Mesendoderm (in vitro differentiated cells): ENCODE data around the gene RASSF7.

Experiments used
- DNase-seq: peaks from one replicate; pipeline ENCODE4 v3.0.0; 2013
- H2AK5ac ChIP-seq: 2 replicates; pipeline ENCODE4 v1.6.1; 2013; ENCODE audit warnings: low read length, inconsistent platforms
- H2BK120ac ChIP-seq: 2 replicates; pipeline ENCODE4 v1.6.1; 2013; ENCODE audit warnings: low read depth, mild to moderate bottlenecking, low read length, moderate library complexity, mixed read lengths
- H2BK15ac ChIP-seq: replicated peaks from 2 replicates; pipeline ENCODE4 v1.6.1; 2013; ENCODE audit warnings: low read depth, mild to moderate bottlenecking, moderate library complexity
- H2BK5ac ChIP-seq: 2 replicates; pipeline ENCODE4 v1.6.1; 2013; ENCODE audit warnings: low read length, inconsistent platforms
- H3K18ac ChIP-seq: 2 replicates; pipeline ENCODE4 v1.6.1; 2013; ENCODE audit warnings: mild to moderate bottlenecking, low read length, mixed read lengths
- H3K23ac ChIP-seq: one replicate; pipeline ENCODE4 v1.6.1; 2013; ENCODE audit warnings: low read length
- H3K27ac ChIP-seq: 2 replicates; pipeline ENCODE4 v1.5.1; 2013; ENCODE audit warnings: low read depth, mild to moderate bottlenecking, inconsistent platforms, low read length, moderate library complexity
- H3K27me3 ChIP-seq: 2 replicates; pipeline ENCODE4 v1.6.1; 2013; ENCODE audit warnings: low read length, control low read depth, mild to moderate bottlenecking, inconsistent platforms; ENCODE audit not compliant: insufficient read depth, poor library complexity
- H3K36me3 ChIP-seq: 2 replicates; pipeline ENCODE4 v1.6.1; 2013; ENCODE audit warnings: low read length, inconsistent platforms; ENCODE audit not compliant: control insufficient read depth, insufficient read depth
- H3K4ac ChIP-seq: one replicate; pipeline ENCODE4 v1.6.1; 2013; ENCODE audit warnings: low read depth, mild to moderate bottlenecking, low read length, moderate library complexity
- H3K4me1 ChIP-seq: 2 replicates; pipeline ENCODE4 v1.6.1; 2013; ENCODE audit warnings: low read depth, low read length, inconsistent platforms; ENCODE audit not compliant: control insufficient read depth
- H3K4me2 ChIP-seq: 2 replicates; pipeline ENCODE4 v1.6.1; 2013; ENCODE audit warnings: low read length
- H3K4me3 ChIP-seq: 2 replicates; pipeline ENCODE4 v1.5.1; 2013; ENCODE audit warnings: mild to moderate bottlenecking, low read length
- H3K56ac ChIP-seq: one replicate; pipeline ENCODE4 v1.6.1; 2013; ENCODE audit warnings: low read length
- H3K79me1 ChIP-seq: 2 replicates; pipeline ENCODE4 v1.6.1; 2013; ENCODE audit warnings: low read length, inconsistent platforms
- H3K79me2 ChIP-seq: 2 replicates; pipeline ENCODE4 v1.6.1; 2013; ENCODE audit warnings: mild to moderate bottlenecking, low read length; ENCODE audit not compliant: control insufficient read depth, insufficient read depth
- H3K9ac ChIP-seq: 2 replicates; pipeline ENCODE4 v1.6.1; 2013; ENCODE audit warnings: low read length, inconsistent platforms
- H4K5ac ChIP-seq: one replicate; pipeline ENCODE4 v1.6.1; 2013; ENCODE audit warnings: low read length
- H4K8ac ChIP-seq: one replicate; pipeline ENCODE4 v1.6.1; 2013; ENCODE audit warnings: low read depth, mild to moderate bottlenecking, control low read depth, low read length, moderate library complexity
- WGBS: extraction: QIAGEN DNeasy Blood & Tissue Kit; methylation state at CpG from one replicate; pipeline ENCODE4 v1.1.7; 2013; ENCODE audit warnings: low lambda C conversion rate, missing lambda C conversion rate; ENCODE audit not compliant: insufficient coverage; ENCODE audit errors: extremely low coverage; 5-methylcytosine and 5-hydroxymethylcytosine counted together

RASSF7 gene

DNA sequence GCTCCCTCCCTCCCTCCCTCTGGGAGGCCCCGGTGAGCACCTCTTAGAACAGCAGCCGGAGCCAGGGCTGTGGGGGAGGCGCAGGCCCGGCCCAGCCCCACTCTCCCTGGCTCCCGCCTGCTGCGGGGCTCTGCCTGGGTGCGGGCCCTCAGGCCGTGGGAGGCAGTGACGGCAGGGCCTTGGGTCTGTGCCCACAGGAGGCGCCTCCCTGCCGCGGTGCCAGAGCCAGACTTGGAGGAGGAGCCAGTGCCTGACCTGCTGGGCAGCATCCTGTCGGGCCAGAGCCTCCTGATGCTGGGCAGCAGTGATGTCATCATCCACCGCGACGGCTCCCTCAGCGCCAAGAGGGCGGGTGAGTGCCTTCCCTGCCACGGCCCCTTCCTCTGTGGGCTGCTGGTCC, 45.5 kb downstream of the RASSF7 start:
- H3K4me3 ChIP-seq, result no peak overlapping the region
- H3K79me2 ChIP-seq, result no peaks in the 10 kb centered on the region
- H3K36me3 ChIP-seq, result peaks cover 26% of the 10 kb centered on the region
- no peaks in the 10 kb centered on the region for H3K79me1 ChIP-seq
- H3K18ac ChIP-seq, result no peak overlapping the region
- no peak overlapping the region for H2BK15ac ChIP-seq
- H3K9ac ChIP-seq, result no peak overlapping the region
- H4K5ac ChIP-seq, result no peak overlapping the region
- H2BK5ac ChIP-seq, result no peak overlapping the region
- H3K27ac ChIP-seq, result no peak overlapping the region
- H3K4me1 ChIP-seq, result no peaks in the 10 kb centered on the region
- H2BK120ac ChIP-seq, result no peak overlapping the region
- no peak overlapping the region for H3K4me2 ChIP-seq
- H3K56ac ChIP-seq, result no peak overlapping the region
- DNase-seq, result no peak
- H4K8ac ChIP-seq, result no peak overlapping the region
- no peak overlapping the region for H3K4ac ChIP-seq
- H2AK5ac ChIP-seq, result no peak overlapping the region
- no peaks in the 10 kb centered on the region for H3K27me3 ChIP-seq
- H3K23ac ChIP-seq, result no peak overlapping the region
- no CpG with 5 or more reads among the region's 19 CpGs for WGBS

DNA sequence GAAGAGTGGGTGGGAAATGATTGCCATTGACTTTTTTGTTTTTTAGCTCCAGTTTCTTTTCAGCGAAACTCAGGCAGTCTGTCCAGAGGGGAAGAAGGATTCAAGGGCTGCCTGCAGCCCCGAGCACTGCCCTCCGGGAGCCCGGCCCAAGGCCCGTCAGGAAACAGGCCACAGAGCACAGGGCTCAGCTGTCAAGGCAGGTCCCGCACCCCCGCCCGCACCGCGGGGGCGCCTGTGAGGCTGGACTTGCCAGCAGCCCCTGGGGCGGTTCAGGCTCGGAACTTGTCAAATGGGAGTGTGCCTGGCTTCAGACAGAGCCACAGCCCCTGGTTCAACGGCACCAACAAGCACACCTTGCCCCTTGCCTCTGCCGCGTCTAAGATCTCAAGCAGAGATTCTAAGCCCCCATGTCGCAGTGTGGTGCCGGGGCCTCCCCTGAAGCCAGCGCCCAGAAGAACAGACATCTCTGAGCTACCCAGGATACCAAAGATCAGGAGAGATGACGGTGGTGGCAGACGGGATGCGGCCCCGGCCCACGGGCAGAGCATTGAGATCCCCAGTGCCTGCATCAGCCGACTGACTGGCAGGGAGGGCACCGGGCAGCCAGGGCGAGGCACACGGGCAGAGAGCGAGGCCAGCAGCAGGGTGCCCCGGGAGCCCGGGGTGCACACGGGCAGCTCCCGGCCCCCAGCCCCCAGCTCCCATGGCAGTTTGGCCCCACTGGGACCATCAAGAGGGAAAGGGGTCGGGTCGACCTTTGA, 46.4 kb downstream of the RASSF7 start:
- H3K27ac ChIP-seq, result no peak overlapping the region
- no peak overlapping the region for H2BK120ac ChIP-seq
- H3K9ac ChIP-seq, result no peak overlapping the region
- no peak overlapping the region for H4K5ac ChIP-seq
- H3K4me1 ChIP-seq, result no peaks in the 10 kb centered on the region
- no peak overlapping the region for H2AK5ac ChIP-seq
- no peaks in the 10 kb centered on the region for H3K79me1 ChIP-seq
- no peak overlapping the region for H3K4ac ChIP-seq
- no peak overlapping the region for H3K4me3 ChIP-seq
- no peak for DNase-seq
- H3K36me3 ChIP-seq, result peaks cover 23% of the 10 kb centered on the region
- H3K23ac ChIP-seq, result no peak overlapping the region
- no peak overlapping the region for H4K8ac ChIP-seq
- WGBS, result no CpG with 5 or more reads among the region's 35 CpGs
- no peak overlapping the region for H3K18ac ChIP-seq
- H3K4me2 ChIP-seq, result no peak overlapping the region
- H2BK15ac ChIP-seq, result no peak overlapping the region
- H3K27me3 ChIP-seq, result no peaks in the 10 kb centered on the region
- H3K56ac ChIP-seq, result no peak overlapping the region
- no peak overlapping the region for H2BK5ac ChIP-seq
- H3K79me2 ChIP-seq, result no peaks in the 10 kb centered on the region

DNA sequence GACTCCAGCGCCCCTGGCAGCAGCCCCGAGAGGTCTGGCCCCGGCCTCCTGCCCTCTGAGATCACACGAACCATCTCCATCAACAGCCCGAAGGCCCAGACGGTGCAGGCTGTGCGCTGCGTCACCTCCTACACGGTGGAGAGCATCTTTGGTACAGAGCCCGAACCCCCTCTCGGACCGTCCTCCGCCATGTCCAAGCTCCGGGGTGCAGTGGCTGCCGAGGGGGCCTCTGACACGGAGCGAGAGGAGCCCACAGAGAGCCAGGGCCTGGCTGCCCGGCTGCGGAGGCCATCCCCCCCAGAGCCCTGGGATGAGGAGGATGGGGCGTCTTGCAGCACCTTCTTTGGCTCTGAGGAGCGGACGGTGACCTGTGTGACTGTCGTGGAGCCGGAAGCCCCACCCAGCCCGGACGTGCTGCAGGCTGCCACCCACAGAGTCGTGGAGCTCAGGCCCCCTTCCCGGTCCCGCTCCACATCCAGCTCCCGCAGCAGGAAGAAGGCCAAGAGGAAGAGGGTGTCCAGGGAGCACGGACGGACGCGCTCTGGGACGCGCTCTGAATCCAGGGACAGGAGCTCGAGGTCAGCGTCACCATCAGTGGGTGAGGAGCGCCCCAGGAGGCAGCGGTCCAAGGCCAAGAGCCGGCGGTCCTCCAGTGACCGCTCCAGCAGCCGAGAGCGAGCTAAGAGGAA, 47.3 kb downstream of the RASSF7 start:
- Histone ChIP-seq H3K4me1 (no peaks in the 10 kb centered on the region), H2BK5ac (no peak overlapping the region), H3K79me2 (no peaks in the 10 kb centered on the region), H3K18ac (no peak overlapping the region), H3K4me2 (no peak overlapping the region), H3K36me3 (peaks cover 22% of the 10 kb centered on the region), H2AK5ac (no peak overlapping the region), H2BK120ac (no peak overlapping the region), H2BK15ac (no peak overlapping the region), H3K4me3 (no peak overlapping the region), H3K27me3 (no peaks in the 10 kb centered on the region), H3K4ac (no peak overlapping the region), H4K5ac (no peak overlapping the region), H3K27ac (no peak overlapping the region), H4K8ac (no peak overlapping the region), H3K79me1 (no peaks in the 10 kb centered on the region), H3K23ac (no peak overlapping the region), H3K56ac (no peak overlapping the region), H3K9ac (no peak overlapping the region)
- no CpG with 5 or more reads among the region's 45 CpGs for WGBS
- DNase-seq, result no peak

DNA sequence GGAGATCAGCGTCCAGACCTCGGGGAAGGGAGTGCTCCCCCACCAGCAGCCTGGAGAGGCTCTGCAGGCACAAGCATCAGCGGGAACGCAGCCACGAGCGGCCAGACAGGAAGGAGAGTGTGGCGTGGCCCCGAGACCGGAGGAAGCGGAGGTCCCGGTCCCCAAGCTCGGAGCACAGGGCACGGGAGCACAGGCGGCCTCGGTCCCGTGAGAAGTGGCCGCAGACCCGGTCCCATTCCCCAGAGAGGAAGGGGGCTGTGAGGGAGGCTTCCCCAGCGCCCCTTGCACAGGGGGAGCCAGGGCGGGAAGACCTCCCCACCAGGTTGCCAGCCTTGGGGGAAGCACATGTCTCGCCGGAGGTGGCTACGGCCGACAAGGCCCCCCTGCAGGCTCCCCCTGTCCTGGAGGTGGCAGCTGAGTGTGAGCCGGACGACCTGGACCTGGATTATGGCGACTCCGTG, 48.1 kb downstream of the RASSF7 start:
- DNase-seq, result no peak
- H3K4ac ChIP-seq, result no peak overlapping the region
- H3K18ac ChIP-seq, result no peak overlapping the region
- H3K4me3 ChIP-seq, result no peak overlapping the region
- no peak overlapping the region for H3K56ac ChIP-seq
- H4K5ac ChIP-seq, result no peak overlapping the region
- no peak overlapping the region for H3K23ac ChIP-seq
- H3K4me2 ChIP-seq, result no peak overlapping the region
- no peak overlapping the region for H4K8ac ChIP-seq
- H2BK5ac ChIP-seq, result no peak overlapping the region
- H2AK5ac ChIP-seq, result no peak overlapping the region
- H3K27me3 ChIP-seq, result no peaks in the 10 kb centered on the region
- WGBS, result no CpG with 5 or more reads among the region's 28 CpGs
- H3K36me3 ChIP-seq, result peaks cover 20% of the 10 kb centered on the region
- no peak overlapping the region for H2BK15ac ChIP-seq
- H3K27ac ChIP-seq, result no peak overlapping the region
- no peaks in the 10 kb centered on the region for H3K79me2 ChIP-seq
- no peak overlapping the region for H3K9ac ChIP-seq
- H3K79me1 ChIP-seq, result no peaks in the 10 kb centered on the region
- H2BK120ac ChIP-seq, result no peak overlapping the region
- H3K4me1 ChIP-seq, result no peaks in the 10 kb centered on the region

DNA sequence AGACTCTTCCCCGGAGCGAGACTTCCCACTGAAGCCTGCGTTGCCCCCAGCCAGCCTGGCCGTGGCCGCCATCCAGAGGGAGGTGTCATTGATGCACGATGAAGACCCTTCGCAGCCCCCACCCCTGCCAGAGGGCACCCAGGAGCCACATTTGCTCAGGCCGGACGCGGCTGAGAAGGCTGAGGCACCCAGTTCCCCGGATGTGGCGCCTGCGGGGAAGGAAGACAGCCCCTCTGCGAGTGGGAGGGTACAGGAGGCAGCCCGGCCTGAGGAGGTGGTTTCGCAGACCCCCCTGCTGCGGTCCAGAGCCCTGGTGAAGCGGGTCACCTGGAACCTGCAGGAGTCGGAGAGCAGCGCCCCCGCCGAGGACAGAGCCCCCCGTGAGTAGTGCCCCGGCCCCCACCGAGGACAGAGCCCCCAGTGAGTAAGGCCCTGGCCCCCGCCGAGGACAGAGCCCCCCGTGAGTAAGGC, 48.6 kb downstream of the RASSF7 start:
- Histone ChIP-seq H3K56ac (no peak overlapping the region), H3K36me3 (peaks cover 20% of the 10 kb centered on the region), H2BK5ac (no peak overlapping the region), H3K4me2 (no peak overlapping the region), H3K4me3 (no peak overlapping the region), H3K79me1 (peaks cover 2% of the 10 kb centered on the region), H4K8ac (no peak overlapping the region), H3K18ac (no peak overlapping the region), H2BK120ac (no peak overlapping the region), H4K5ac (no peak overlapping the region), H3K4ac (no peak overlapping the region), H2BK15ac (no peak overlapping the region), H3K23ac (no peak overlapping the region), H3K9ac (no peak overlapping the region), H3K27ac (no peak overlapping the region), H3K79me2 (no peaks in the 10 kb centered on the region), H3K4me1 (no peaks in the 10 kb centered on the region), H3K27me3 (no peaks in the 10 kb centered on the region), H2AK5ac (no peak overlapping the region)
- no CpG with 5 or more reads among the region's 28 CpGs for WGBS
- DNase-seq, result no peak
